KOPT-K1 (cell line): ENCODE results near the gene LRAT.
"Not testable (repeated sequence)": the region's sequence is repeated elsewhere in the genome, so short reads cannot be mapped to it uniquely, and the experiment has no call there.

Experiments
- H3K27ac ChIP-seq: fragments of 200-600 bp; sonication (generic); 2 replicates; pipeline ENCODE4 v1.5.1; 2016; ENCODE audit warnings: antibody characterized with exemption, mild to moderate bottlenecking, low read depth, low read length; ENCODE audit not compliant: poor library complexity, severe bottlenecking
- H3K36me3 ChIP-seq: fragments of 200-600 bp; sonication (generic); 2 replicates; pipeline ENCODE4 v1.5.1; 2017; ENCODE audit warnings: antibody characterized with exemption, mild to moderate bottlenecking, low read length, moderate library complexity; ENCODE audit not compliant: insufficient read depth
- H3K9me3 ChIP-seq: fragments of 200-600 bp; sonication (generic); 2 replicates; pipeline ENCODE4 v1.5.1; 2017; ENCODE audit warnings: antibody characterized with exemption, low read length, mild to moderate bottlenecking; ENCODE audit not compliant: insufficient read depth, poor library complexity, severe bottlenecking

The LRAT gene

DNA sequence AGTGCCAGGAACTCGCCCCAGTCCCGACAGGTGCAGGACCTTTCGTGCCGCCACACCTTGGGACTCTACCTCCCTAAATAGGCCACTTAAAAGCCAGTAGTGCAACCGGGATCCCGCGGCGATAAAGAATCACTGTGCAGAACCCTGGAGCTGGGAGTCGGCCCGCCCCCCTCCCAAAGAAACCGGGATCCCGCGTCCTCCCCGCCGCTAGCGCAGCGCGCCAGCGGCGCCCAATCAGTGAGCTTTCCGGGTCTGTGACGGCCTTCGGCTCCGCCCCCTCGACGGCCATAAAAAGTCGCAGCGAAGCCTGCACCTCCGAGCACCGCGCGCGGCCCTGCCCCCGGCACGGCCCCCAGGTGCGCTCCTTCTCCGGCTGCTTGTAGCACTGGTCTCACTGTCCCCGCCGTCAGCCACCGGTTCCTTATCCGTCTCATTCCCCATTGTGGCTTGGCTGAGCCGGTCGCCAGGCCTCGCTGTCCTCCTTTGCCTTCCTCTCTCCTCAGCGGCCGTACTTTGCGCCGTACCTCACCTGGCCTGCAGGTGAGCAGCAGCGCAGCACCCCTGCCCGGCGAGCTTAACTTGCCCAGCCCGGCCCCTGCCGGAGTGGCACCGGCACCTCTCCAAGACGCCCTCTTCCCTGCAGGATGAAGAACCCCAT lies at the start of gene LRAT:
Gene LRAT (plus strand): TSS at position 318 of the 658 bp plus-strand sequence. CDS start 327 bp downstream, at position 645.
- H3K9me3 ChIP-seq, result no peaks in the 10 kb centered on the region
- no peak within 1 kb of the TSS for H3K27ac ChIP-seq
- no peaks in the 10 kb centered on the region for H3K36me3 ChIP-seq

DNA sequence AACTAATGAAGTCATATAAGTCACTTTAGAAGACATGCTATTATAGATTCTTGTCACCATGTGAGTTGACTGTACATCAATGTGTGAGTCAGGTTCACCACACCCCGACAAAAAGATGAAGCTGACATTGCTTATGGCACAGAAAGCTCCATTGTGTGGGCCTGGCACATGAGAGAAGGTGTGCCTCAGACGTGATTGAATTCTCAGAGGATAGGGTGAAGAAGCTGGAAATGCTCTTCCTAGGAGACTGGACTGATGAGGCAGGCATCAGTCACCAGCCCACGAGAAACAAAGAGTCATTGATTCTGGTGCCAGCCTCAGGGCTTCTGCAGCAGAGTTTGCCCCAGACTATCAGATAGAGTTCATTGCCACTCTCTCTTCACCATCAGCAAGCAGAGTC lies 35.9 kb upstream of the LRAT start:
- no peaks in the 10 kb centered on the region for H3K9me3 ChIP-seq
- no peak overlapping the region for H3K27ac ChIP-seq
- H3K36me3 ChIP-seq, result no peaks in the 10 kb centered on the region

DNA sequence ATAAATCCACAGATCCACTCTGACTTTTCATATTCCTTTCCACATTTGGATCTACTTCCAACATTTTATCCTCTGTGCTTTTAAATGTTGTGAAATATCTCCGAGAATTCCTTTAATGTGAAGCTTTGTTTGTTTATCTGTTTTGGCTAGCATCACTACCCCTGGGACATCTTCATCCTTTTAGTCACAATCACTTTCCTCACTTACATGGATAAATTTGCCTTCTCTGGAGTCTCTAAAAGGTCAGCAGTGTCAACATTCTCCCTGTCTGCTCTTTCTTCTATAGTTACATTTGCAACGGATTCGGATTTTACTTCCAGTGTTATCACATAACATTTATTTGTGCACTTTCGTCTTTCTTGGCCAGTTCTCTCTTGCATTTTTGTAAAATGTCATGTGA lies 34.2 kb upstream of the LRAT start:
- Histone ChIP-seq H3K27ac (no peak overlapping the region), H3K36me3 (no peaks in the 10 kb centered on the region), H3K9me3 (no peaks in the 10 kb centered on the region)

DNA sequence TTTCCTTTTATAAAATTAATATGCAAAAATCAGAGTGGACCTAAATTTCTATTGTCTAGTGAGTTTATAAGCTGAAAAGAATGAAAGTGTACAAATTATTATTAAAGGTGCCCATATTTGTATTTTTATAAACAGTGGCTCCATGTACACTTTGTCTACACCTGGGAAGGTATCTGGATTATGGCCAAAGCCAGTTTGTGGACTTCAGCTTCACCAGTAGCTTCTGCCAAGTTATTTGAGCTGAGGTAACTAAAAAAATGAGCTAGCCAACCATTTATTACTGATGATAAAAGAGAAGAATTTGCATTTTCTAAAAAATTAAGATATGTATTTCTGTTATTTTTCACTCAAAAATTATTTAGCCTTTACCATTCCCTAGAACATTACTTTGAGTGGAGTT lies 32.3 kb upstream of the LRAT start:
- no peaks in the 10 kb centered on the region for H3K36me3 ChIP-seq
- H3K9me3 ChIP-seq, result no peaks in the 10 kb centered on the region
- H3K27ac ChIP-seq, result no peak overlapping the region

DNA sequence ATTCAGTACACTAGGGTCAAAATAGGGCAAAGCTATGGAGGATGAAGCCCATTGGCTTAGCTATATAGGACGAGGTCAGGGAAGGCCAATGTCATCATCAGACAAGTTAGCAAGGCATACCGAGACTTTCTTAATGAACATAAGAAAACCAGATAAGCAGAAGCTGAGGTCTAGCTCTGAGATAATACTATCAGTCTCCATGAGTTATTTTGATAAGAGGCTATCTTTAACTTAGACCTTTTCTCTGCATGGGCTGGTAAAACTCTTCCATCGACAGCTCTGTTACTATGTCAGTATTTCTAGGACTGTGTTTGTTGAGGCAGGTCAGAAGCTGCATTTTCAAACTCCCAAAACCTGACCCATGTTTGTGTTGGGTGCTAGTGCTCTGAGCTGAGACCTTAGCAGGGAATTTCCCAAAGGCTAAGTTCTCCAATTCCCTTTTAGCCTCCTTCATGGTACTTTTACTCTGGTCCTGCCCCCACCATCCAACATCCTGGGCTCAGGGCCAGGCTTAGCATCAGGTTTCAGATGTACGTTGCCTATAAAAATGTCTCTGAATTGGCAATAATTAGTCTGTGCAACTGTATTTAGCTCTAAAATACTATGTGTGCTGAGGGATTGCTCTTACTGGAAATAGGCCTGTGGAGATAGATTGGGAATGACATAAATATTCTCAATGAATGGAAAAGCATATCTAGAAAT lies 29.3 kb upstream of the LRAT start:
- no peaks in the 10 kb centered on the region for H3K9me3 ChIP-seq
- H3K36me3 ChIP-seq, result no peaks in the 10 kb centered on the region
- no peak overlapping the region for H3K27ac ChIP-seq

DNA sequence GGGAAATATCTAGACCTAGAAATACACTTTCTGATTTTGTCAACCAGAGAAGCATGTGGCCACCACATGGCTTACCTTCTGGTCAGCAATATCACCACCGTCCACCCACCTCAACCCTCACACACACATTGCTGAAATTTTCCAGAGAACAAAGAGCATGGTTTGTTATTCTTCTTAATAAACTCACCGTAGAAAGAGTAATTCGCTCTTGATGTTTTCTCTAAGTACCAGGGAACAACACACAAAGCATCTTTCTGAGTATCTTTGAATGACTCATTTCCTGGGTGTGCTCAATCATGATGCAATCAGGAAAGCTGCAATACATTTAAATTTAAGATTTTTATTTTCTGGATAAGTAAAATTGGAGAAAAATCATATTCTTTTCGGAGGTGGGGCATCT lies 24.7 kb upstream of the LRAT start:
- Histone ChIP-seq H3K9me3 (no peaks in the 10 kb centered on the region), H3K36me3 (no peaks in the 10 kb centered on the region), H3K27ac (no peak overlapping the region)

DNA sequence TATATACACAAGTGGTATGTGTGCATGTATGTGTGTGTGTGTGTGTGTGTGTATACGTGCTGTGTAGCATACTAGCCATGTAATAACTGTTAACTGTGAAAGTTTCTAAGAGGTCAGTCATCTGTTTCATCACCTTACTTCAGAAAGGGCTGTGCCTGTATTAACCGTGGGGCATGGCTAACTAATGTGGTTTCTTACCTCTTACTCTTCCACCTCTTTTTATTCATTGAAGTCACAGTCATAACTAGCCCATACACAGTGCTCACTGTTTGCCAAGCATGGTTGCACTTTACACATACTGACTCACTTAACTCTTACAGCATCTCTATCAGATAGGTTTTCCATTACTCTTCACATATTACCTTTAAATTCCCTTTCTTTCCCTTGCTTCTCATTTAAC lies 23.7 kb upstream of the LRAT start:
- no peaks in the 10 kb centered on the region for H3K9me3 ChIP-seq
- H3K36me3 ChIP-seq, result no peaks in the 10 kb centered on the region
- no peak overlapping the region for H3K27ac ChIP-seq

DNA sequence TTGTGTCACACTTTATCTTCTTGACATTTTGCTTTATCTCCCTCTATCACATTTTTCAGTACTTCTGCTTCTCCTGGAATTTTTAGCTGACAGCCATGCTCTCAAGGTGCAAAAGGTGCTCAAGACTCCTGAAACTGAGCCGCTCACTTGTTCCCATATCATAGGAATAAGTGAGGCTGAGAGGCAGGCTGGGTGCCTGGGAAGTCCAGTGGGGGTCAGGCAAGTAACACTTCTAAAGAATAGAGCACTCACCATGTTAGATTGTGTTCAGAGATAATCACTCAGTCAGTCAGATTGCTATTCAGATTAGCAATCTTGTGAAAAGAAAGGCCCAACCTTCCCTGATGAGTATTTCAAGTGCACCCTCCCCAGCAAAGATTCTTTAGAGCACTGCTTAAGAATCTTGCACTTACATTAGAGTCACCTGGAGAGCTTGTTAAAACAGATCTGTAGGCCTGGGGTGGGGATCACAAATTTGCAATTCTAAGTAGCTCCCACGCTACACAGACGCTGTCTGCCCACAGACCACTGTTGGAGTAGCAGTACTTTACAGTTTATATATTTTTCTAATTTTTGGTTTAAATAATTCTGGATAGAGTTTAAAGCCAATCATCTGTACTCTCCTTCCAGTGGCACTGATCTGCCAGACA lies 23.1 kb upstream of the LRAT start:
- no peak overlapping the region for H3K27ac ChIP-seq
- H3K36me3 ChIP-seq, result no peaks in the 10 kb centered on the region
- H3K9me3 ChIP-seq, result no peaks in the 10 kb centered on the region

DNA sequence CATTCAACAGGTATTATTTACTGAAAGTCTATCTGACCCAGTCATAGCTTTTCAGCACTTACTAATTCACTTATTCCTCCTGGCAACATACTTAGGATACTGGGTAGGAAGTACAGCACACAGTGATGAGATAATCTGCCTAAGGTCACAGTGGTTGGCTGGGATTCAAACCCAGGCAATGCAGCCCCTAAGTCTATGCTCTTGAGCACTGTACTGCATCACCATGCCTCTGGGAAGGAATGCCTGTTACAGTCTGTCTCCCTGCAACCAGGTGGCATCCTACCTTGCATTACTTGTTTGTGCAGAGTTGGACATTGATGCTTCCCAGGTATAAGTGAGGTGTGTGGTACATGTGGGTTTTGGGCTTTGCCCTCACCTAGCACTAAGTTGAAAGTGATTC lies 21.5 kb upstream of the LRAT start:
- Histone ChIP-seq H3K9me3 (no peaks in the 10 kb centered on the region), H3K27ac (no peak overlapping the region), H3K36me3 (no peaks in the 10 kb centered on the region)

DNA sequence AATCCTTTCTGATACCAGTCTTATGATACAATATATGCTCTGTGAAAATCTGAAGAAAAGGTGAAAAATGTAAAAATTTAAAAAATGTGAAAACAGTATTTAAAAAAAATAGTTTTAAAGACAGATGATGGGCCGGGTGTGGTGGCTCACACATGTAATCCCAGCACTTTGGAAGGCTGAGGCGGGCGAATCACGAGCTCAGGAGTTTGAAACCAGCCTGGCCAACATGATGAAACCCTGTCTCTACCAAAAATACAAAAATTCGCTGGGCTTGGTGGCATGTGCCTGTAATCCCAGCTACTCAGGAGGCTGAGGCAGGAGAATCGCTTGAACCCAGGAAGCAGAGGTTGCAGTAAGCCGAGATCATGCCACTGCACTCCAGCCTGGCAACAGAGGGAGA lies 20.2 kb upstream of the LRAT start:
- H3K9me3 ChIP-seq, H3K27ac ChIP-seq, H3K36me3 ChIP-seq: not testable (repeated sequence)

DNA sequence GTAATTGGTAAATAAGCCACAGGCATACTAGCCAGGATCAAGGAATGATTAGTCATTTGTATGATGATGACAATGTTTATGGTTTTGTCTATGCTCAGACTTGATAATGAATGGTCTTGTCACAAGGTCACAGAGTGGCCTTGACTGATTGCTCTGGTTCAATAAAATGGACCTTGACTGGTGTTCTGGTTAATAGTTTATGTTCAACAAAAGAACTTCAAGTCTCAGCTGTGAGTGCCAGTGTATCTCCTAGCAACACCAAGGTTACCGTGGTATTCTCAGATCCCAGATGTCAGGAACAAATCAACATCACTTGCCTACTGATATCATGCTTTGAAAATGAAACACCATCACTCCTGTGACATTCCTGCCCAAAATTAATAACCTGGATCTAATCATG lies 16.3 kb upstream of the LRAT start:
- no peaks in the 10 kb centered on the region for H3K9me3 ChIP-seq
- H3K36me3 ChIP-seq, result no peaks in the 10 kb centered on the region
- H3K27ac ChIP-seq, result no peak overlapping the region

DNA sequence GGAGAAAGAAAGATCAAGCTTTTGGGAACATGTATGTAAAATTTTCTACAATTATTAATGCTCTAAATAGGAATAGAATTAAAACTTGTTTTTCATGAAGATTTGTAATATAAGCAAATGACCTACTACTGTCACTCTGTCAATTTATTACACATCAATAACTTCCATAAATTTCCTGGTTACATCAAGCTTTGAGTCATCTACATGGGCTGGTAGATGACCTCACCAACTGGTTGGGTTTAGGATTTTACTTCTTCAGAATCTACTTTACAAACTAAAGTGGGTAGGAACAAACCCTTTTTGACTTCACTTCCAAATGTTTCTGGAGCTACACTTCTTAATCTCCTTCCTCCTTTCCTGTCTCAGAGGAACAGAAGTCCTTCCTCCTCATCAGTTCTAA lies 12.0 kb upstream of the LRAT start:
- Histone ChIP-seq H3K27ac (no peak overlapping the region), H3K36me3 (no peaks in the 10 kb centered on the region), H3K9me3 (no peaks in the 10 kb centered on the region)

DNA sequence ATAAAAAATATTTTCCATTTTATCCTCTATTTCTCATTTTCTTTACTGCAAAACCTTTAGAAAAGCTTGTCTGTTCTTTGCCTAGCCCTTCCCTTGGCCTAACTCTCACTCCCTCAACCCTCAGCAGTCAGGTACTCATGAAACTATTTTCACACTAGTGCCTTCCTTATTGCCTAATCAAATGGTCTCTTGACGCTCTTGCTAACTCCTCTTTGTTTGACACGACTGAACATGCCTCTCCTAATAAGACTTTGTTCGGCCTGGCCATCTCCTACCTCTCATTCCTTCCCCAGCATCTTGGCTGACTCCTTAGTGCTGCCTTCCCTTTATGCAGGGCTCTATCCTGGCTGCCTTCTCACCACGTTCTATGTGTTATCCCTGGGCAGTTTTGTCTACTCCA lies 11.1 kb upstream of the LRAT start:
- no peaks in the 10 kb centered on the region for H3K9me3 ChIP-seq

DNA sequence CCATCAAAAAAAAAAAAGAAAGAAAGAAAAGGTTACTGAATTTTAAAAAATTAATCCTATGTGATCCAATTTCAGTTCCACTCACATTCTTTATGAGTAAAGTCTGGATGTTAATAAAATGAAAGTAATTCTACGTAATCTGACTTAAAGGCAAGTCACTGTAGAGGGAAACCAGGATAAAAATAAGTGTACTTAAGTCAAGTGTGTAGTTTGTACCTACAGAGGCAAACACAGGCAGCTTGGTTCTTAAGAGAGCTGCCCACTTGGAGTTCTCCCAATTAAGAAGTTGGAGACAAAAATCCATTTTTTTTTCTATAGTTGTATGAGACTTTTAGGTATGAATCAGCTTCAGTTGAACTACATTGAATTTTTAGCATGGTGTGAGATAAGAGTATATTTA lies 7.0 kb upstream of the LRAT start:
- no peak overlapping the region for H3K27ac ChIP-seq
- no peaks in the 10 kb centered on the region for H3K9me3 ChIP-seq
- H3K36me3 ChIP-seq, result no peaks in the 10 kb centered on the region

More for the DNA sequence above, 11.1 kb upstream of the LRAT start:
- Histone ChIP-seq H3K27ac (no peak overlapping the region), H3K36me3 (no peaks in the 10 kb centered on the region)

DNA sequence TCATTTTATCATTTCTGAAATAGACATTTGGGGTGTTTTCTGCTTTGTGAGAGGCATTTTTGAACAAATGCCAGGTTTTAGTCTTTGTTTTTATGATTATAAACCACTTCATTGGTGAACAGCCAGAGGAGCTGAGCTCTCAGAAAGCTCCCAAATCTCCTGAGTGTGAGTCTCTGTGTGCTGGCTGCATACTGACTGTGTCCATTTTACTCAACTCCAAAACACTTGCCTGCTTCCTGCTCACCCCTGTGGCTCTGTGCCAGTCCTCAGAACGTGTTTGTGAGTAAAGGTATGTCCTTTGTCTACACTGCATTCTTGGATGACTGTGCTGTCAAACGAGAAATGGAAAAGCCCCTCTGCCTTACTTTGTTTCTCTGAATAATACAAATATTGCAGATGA lies 5.4 kb upstream of the LRAT start:
- H3K36me3 ChIP-seq, result no peaks in the 10 kb centered on the region
- H3K9me3 ChIP-seq, result no peaks in the 10 kb centered on the region
- no peak overlapping the region for H3K27ac ChIP-seq

DNA sequence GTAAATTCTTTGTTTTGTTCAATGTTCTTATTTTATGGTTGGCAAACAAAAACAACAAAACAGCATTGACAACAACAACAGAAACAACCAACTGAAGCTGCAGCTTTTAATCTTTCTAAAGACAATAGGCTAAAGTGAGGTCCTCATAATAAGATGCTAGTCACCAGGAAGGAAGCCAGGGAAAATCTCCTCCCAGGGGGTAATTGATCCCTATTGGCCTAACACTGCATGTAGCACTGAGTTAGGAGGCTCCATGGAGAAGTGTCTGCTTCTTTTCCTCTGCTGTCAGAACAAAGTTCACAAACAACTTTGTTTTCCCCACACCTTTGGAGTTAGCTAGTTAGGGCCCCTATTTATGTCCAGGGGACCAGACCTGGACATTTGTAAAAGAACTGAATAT lies 4.7 kb upstream of the LRAT start:
- Histone ChIP-seq H3K27ac (no peak overlapping the region), H3K36me3 (no peaks in the 10 kb centered on the region)

More for the DNA sequence above, 4.7 kb upstream of the LRAT start:
- no peaks in the 10 kb centered on the region for H3K9me3 ChIP-seq
